Left forelimb (tissue), 1 donor: ENCODE data around the gene CUBN.
"Not testable (repeated sequence)": the region's sequence is repeated elsewhere in the genome, so short reads cannot be mapped to it uniquely, and the experiment has no call there.

Experiments used
- DNase-seq: peaks from one replicate; pipeline ENCODE4 v3.0.0-alpha.2; 2018; ENCODE audit warnings: low spot score

Gene CUBN

DNA sequence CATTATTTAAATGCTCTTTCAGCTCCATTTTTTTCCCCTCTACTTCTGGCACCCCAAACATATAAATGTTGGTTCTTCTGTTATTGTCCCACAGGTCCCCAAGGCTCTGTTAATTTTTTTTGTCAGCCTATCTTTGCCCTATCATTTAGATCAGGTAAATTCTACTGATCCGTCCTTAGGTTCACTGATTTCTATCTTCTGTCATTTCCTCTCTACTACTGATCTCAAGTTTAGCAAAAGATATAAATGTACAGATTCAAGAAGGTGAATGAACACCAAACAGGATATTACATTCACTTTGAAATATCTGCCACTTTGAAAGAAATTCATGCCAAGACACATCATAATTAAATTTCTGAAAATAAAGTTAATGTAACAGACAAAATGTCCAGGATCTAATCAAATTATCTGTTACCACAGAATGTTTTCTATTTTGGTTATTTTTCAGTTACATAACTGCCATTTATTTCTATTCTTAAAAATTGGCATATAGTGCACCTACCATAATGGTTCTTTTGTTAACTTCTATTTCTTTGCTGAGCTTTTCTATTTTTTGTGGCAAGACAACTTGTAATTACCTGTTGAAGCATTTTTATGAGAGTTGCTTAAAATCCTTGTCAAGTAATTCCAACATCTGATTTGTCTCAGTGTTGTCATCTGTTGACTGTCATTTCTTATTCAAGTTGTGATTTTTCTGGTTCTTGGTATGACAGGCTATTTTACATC, 12.1 kb upstream of the CUBN start:
- DNase-seq, result no peak

- DNase-seq, result no peak
These were observed 10.8 kb upstream of the CUBN start for GRCh38 chr10:17140386-17140761.

DNA sequence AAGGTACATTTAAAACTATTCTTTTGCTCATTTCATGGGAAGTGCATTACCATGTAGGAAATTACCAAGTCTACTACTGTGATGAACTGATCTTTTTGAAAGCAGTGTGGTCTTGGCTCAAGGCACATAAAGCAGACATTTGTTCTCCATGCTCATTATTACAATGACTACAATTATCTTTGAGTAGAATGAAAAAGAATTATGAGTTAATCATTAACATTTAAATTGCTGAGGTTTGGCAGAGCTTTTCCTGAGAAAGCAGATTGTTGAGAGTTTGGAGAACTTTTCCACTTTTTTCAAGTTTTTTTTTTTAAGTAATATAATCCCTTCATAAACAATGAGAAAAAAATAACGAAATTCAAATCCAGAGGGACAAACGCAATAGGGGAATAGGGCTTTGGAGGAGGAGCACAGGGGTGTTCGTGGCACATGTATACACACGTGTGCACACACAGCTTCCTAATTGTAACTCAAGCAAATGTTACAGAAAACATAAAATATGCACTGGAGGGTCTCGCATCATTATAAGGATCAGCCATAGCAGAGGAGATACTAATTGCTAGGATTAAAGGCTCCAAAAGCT, 8.9 kb upstream of the CUBN start:
- no peak for DNase-seq

- DNase-seq, result no peak
These were observed 5.2 kb upstream of the CUBN start for GRCh38 chr10:17134737-17135260.

GRCh38 chr10:17134282-17134681, 4.7 kb upstream of the CUBN start:
- no peak for DNase-seq

DNA sequence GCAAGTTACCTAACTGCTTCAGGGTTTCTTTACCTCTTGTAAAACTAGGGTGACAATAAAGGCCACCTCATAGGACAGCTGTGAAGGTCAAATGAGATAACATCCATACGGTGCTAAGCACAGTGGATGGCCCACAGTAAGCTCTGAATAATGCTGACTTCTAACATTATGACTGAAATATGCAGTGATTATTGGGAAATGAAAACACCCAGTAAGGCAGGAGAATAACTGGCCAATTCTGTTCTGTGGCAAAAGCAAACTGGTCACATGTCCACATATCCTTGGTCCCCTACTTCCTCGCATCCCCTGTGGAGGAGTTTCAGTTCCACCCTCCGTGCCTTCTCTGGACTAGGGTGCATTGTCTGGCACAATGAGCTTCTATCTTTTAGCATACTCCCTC, 1.4 kb downstream of the CUBN start:
- no peak for DNase-seq

- no peak for DNase-seq
These were observed 3.3 kb downstream of the CUBN start for GRCh38 chr10:17126327-17126726.

DNA sequence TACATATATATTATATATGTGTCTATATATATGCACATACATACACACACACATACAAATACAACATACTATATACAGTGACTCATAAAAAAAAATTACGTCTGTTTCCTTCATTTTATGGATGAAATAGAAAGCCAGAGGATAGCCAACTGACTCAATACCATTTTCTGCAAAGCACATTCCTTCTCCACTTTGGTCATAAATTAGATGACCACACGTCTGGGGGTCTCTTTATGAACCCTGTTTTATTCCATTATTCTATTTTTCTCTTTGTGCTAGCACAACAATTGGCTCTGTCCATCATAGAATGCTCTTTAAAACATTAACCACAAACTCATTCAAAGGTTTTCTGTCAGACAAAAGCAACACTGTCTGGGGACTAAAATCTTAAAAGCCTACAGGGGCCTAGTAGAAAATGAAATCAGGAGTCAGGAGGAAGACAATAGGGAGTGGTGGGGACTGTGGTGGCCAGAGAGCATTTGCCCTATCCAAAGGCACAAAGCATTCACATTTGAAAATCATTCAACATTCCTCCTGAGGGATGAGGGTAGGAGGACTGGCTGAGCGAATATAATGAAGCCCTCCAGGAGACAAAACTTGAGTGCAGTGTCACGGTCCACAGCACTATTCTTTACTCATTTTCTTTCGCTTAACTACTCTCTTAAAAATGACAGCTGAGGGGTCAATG, 4.3 kb downstream of the CUBN start:
- no peak for DNase-seq

DNA sequence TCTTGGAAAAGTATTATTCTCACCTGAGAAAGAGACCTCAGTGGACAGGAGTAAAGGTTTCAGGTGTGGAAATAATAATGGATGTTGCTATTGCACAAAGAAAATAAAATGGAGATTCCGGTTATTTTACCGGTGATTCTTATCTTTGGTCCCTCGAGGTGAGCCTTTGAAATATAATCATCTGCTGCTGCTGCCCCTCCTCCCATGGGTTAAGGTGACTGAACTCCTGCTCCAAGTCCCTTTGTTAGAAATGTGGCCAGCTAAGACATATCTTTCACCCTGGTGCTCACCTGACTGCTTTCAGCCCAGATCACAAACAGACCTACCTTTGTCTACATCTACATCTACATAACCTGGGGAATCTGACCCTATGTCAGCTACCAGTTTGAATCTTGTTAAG, 5.7 kb downstream of the CUBN start:
- DNase-seq, result no peak

DNA sequence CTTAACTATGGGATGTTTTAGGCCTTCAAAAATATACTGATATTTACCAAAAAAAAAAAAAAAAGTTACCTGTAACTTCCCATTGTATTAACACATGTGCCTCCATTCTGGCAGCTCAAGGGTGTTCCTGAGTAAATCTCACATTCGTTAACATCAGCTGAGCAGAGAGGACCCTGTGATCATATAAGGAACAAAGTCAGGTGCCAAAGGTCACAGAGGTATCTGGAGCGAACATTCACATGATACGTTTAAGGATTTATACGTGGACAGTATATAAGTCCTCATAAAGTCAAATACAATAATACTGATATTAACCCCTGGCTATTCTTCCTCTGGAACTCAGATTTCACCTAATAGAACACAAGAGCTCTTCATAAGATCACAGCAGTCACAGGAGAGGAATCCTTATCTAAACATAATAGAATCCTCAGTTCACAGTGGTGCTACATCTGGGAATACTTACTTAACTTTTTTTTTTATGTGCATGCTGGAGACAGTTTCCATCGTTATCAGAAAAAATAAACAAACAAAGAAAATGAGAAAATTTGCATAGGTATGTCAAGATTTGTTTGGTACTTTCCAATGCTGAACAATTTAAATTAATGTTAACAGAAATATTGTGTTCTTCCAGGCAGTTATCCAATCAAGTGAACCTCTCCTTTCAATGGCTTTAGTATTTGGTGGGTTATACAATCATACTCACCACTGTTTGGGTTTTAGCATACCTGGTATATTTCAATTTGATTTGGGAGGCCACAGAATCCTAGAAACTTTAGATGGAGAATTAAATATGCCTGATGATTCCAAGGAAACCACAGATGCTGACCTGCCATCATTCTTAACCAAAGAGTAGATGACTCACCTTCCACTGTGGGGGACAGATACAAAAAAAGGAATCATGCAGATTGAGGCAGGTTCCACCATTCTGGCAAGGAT, 6.6 kb downstream of the CUBN start:
- DNase-seq, result no peak

DNA sequence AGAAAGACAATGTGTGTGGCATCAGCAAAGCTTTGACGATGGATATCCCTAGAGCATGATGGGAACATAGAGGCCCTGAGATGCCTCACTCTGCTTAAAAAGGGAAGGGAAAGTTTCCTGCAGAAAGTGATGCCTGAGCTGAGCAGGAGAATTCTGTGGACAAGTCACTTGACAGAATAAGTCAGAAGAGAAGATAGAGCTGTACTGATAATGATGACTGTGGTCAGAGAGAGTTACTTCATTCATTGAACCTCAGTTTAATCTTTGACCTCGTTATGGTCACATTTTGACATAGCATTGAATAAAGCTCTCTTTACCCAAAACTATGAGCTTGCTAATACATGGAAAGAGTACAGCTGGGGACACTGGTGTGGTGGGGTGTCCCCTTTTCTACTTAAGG, 7.6 kb downstream of the CUBN start:
- no peak for DNase-seq

- no peak for DNase-seq
These were observed 8.9 kb downstream of the CUBN start for GRCh38 chr10:17120694-17121093.

DNA sequence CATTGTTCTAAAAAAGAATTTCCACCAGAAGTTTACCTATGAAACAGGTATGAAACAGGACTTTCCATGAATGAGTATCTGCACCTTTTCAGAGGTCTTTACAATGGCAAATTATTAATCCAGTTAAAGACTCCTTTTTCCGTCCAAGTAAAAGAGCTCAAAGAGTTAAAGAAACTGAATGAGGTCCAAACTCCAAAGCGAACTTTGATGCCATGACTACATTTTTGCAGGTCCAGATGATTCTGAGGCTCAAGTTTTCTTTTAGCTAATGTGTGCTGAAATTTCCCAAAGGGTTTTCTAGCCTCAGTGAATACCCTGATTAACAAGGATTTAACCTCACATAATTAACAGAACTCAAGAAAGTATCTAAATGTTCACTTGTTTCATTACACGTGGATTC, 9.8 kb downstream of the CUBN start:
- no peak for DNase-seq

DNA sequence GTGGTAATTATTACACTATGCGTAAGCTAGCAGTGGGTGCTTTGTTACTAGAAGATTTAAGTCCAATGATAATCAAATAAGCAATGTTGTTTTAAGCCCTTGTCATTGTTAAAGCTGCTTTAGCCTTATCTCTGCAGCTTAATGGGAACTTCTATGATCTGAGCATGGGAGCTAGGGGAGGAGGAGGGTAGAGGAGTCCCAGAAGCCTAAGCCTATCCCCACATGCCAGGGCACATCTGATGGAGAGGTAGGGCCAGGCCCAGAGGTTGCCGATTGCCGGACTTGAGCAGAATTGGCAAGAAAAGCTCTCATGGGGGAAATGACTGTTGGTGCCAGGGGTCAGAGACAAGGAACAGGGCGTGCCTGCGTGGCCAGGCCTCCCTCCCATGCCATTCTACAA, 13.4 kb downstream of the CUBN start:
- DNase-seq, result no peak

DNA sequence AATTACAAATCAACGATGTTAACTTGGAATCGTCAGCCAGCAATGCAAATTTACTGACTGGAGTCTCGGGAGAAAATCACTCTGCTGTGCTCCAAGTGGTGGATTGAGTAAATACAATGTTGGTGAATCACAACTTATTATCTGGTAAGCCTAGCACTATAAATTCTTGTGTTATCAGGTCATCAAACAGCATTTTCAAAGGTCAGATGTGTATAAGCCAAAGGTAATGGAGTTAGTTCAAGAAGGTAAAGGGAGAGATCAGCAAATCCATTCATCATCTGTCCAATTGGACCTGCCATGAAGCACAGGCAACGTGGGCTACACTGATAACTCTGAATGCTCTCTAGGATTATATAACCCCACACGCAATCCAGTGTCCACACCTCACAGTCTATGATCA, 13.9 kb downstream of the CUBN start:
- no peak for DNase-seq

DNA sequence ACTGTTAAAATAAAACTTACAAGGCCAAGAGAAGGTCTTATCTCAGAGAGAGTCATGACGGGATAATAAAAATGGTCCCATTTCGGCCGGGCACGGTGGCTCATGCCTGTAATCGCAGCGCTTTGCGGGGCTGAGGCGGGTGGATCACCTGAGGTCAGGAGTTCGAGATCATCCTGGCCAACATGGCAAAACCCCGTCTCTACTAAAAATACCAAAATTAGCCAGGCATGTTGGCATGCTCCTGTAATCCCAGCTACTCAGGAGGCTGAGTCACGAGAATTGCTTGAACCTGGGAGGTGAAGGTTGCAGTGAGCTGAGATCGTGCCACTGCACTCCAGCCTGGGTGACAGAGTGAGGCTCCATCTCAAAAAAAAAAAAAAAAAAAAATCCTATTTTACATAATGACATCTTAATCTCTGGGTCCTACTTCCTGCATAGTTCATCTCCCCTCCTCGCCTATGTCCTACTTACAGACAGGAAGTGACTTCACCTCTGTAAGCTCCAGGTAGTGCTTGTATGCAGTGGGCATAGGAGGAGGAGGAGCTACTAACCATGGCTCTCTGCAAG, 14.7 kb downstream of the CUBN start:
- not testable (repeated sequence) for DNase-seq

DNA sequence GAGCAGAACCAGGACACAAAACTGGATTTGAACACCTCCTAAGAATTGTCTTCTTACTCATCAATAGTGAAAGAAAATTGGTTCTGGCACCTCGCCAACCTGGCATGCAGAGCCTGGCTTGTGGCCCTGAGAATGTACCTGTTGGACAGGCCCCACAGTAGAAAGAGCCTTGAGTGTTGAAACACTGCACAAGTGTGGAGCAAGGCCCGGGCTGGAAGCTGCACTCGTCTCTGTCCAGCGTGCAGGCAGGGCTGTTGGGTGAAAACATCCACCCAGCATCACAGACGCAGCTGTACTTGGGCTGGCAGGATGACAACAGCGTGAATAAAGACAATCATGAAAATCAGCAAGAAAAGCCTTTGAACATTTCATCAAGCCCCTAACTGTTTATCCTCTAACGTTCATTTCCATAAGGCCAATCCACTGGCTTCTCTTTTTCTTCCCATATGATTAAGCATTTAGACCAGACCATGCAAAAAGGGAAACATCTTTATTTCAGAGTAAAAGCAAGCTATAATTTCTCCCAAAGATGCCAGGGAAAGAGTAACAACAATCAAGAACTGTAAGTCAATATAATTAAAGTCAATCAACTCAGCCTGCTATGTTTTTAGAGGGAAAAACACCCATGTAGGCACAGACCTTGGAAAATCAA, 15.6 kb downstream of the CUBN start:
- no peak for DNase-seq

DNA sequence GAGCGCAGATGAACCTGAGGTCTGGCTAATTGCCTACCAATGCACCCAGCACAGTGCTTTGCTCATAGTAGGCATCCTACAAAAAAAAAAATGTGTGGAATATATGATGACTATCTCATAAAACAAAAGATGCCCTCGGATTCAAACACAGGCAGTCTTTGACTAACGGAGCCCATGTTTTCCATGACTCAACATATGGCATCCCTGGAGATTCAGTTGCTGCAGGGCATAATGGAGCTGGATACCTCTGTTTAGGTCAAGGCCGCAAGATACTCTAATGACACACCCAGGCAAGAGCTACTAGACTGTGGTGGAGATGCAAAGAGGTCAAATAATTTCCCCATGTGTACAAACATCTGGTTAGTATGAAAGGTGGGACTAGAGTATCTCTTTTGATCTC, 16.3 kb downstream of the CUBN start:
- DNase-seq, result no peak

DNA sequence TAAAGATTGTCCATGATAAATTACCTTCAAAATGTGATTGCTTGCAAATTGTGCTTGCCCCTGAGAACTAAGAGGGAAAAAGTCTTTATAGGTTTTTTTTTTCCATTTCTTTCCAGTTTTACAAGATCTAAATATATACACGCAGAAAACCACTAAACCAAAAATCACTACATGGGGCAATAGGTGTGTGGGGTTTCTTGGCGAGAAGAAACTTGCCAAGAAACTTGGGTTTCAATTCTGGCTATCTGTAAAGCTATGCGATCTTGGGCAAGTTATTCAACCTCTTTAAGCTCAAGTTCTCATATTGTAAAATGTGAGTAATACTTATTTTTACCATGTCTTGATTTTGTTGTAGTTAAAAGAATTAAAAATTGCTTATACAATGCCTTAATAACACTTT, 17.0 kb downstream of the CUBN start:
- DNase-seq, result no peak

DNA sequence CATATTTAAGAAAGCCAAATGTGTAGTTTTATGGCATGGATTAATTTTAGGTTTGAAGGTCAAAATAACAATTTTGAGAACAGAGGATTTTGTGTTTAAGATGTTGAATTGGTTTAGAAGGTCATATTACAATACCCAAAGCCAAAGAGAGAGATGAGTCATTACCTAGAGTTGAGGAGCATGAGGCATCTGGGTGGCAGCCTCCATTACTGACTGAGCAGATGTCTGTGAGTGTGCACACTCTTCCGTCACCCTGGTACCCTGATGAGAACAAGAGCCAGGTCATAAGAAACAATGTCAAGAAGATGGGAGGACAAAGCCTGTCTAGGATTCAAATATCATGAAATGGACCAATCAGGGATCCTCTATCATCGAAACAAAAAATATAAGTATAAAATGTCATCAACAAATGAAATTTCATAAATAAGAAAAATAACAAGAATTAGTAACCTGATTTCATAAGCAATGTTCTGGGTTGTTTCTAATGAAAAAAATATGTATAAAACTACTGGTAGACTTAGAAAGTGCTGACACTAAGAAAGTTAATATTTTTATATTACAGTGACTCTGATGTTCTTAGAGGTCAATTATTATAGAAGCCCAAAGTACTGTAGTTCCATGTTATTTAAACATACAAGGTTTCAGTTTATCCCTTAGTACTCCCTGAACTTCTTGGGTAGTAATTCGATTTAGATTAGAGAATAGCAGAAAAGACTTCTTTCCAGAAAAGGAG, 20.0 kb downstream of the CUBN start:
- DNase-seq, result no peak

GRCh38 chr10:17109046-17109445, 20.6 kb downstream of the CUBN start:
- DNase-seq, result no peak
